Measurements from ENCODE around the gene BPIFA1. TPM values are rescaled to one million over a fixed set of nuclear protein-coding genes. Genes with fewer than 3 reads are reported as not detected.

BPIFA1 gene
- total RNA-seq, 4 donors from 2014 or later: not detected

DNA sequence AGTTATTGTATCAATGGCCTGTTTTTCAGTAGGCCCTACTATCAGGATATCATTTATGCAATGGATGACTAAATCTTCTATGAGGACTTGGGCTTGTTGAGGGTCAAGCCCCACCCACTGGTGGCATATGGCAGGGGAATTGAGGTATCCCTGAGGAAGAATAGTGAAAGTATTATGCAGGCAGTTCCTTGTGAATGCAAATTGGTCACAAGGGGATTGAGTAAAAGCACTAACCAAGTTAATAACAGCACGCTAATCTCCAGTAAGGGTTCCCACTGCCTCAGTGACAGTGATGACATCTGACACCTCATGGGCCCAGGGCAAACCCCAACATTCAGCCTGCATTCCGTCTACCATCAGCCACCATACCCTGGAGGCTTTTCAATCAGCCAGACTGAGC, 14.9 kb downstream of the BPIFA1 start:
- TF ChIP-seq, protein P1, sequence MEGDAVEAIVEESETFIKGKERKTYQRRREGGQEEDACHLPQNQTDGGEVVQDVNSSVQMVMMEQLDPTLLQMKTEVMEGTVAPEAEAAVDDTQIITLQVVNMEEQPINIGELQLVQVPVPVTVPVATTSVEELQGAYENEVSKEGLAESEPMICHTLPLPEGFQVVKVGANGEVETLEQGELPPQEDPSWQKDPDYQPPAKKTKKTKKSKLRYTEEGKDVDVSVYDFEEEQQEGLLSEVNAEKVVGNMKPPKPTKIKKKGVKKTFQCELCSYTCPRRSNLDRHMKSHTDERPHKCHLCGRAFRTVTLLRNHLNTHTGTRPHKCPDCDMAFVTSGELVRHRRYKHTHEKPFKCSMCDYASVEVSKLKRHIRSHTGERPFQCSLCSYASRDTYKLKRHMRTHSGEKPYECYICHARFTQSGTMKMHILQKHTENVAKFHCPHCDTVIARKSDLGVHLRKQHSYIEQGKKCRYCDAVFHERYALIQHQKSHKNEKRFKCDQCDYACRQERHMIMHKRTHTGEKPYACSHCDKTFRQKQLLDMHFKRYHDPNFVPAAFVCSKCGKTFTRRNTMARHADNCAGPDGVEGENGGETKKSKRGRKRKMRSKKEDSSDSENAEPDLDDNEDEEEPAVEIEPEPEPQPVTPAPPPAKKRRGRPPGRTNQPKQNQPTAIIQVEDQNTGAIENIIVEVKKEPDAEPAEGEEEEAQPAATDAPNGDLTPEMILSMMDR (IDR thresholded peaks at IDR 0.05): no peak
- DNase-seq (ENCODE audit: low spot score): no peak
- no peak for ATAC-seq (ENCODE audit: low FRiP score)

DNA sequence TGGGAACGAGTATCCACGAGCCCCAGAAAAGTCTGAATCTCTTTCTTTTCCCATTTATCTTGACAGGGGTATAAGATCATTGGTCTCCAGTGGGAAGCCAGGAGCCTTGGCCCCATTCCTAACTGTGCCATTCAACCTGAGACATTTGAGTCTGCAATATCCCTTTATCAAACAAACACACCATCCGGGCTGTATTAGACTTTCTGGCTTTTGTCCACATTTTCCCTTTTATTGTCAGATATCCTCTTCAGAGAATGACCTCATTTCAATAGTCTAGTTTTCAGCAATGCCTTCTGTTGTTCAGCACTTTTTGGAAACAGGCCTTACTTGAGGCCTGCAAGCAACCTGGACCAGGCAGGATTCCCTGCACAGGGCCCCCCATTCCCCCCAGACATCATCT, 15.7 kb downstream of the BPIFA1 start:
- TF ChIP-seq, protein P1 (IDR thresholded peaks at IDR 0.05): no peak

DNA sequence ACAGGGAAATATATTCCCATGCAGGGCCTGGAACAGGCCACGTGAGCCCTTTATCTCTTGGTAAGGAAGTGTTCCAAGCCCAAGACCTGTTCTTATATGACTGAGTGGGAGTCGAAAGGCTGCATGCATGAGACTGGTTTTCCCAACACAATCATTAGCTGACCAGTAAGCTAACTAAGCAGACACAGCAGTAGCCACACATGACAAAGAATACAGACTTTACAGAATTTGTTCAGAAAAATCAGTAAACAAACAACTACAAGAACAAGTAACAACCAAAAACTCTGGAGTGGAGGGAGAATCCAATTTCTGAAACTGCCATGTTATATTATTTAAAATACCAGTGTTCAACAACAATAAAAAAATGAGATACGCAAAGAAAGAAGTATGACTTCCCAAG, 16.7 kb downstream of the BPIFA1 start:
- ATAC-seq (ENCODE audit: low FRiP score): no peak
- TF ChIP-seq, protein P1 (IDR thresholded peaks at IDR 0.05): no peak
- no peak for DNase-seq (ENCODE audit: low spot score)

More for the DNA sequence above, 15.7 kb downstream of the BPIFA1 start:
- ATAC-seq (ENCODE audit: low FRiP score): no peak
- DNase-seq (ENCODE audit: low spot score): no peak

DNA sequence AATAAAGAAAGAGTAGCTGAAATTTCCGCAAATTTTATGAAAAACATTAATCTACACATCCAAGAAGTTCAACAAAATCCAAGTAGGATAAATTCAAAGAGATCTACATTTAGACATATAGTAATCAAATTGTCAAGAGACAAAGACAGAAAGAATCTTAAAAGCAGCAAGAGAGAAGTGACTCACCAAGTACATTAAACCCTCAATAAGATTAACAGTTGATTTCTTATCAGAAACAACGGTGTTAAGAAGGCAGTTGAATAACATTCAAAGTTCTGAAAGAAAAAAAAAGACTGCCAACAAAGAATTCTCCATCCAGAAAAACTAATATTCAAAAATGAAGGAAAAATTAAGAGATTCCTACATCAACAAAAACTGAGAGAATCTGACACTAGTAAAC, 19.2 kb downstream of the BPIFA1 start:
- TF ChIP-seq, protein P1 (IDR thresholded peaks at IDR 0.05): no peak
- DNase-seq (ENCODE audit: low spot score) (no peak), ATAC-seq (ENCODE audit: low FRiP score) (no peak)

DNA sequence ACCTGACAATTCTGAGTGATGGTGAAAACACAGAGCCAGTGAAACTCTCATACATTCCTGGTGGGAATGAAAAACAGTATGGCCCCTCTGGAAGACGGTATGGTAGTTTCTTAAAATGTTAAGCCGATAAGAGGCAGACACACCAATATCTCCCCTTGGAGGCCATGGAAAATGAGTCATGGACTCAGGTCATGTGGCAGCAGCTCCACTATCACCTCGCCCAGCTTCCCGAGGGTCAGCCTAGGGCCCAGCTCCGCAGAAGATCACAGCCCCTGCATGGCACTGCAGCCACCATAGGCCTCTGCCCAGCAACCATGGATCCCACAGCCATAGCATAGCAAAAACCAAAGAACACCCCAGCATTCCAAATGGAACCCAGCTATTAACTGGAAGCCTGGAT, 21.4 kb downstream of the BPIFA1 start:
- no peak for DNase-seq (ENCODE audit: low spot score)
- TF ChIP-seq, protein P1 (IDR thresholded peaks at IDR 0.05): no peak
- ATAC-seq (ENCODE audit: low FRiP score): no peak

DNA sequence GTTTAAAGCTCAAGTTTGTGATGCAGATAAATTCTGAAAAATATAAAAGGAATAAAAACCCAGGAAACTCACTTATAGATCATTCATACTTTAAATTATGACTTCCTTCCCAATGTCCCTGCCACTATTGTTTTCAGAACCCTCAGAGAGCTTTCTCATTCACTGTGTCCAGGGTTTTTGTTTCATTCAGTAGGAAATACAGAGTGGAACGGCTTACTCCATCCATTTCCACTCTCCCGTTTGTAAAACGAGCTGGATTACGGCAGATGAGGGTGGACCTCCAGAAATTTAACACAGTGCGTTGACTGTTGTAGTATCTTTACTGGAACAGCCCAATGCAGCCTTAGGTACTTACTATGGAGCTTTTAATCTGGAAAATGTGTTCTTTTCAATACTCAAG, 23.6 kb downstream of the BPIFA1 start:
- no peak for ATAC-seq (ENCODE audit: low FRiP score)
- TF ChIP-seq, protein P1 (IDR thresholded peaks at IDR 0.05): no peak
- DNase-seq (ENCODE audit: low spot score): no peak

DNA sequence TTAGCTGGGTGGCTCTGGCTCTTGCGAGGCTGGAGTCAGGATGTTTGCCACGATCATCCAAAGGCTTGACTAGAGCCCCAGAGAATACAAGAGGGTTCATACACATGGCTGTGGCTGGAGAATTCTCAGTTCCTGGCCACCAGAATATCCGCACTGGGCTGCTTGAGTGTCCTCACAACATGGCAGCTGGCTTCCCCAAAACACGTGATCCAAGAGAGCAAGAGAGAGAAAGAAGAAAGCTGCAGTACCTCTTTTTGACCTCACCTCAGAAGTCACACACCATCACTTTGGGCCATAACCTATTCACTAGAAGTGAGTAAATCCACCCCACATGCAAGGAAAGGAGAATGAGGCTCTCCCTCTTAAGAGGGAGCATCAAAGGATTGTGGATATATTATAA, 25.7 kb downstream of the BPIFA1 start:
- TF ChIP-seq, protein P1 (IDR thresholded peaks at IDR 0.05): no peak
- no peak for DNase-seq (ENCODE audit: low spot score)
- ATAC-seq (ENCODE audit: low FRiP score): no peak
